Hepatic stellate cell (primary cell): ENCODE measurements around the gene SDR39U1.

Experiments
- DNase-seq: peaks from one replicate; pipeline ENCODE4 v3.0.0; 2011; ENCODE audit warnings: low spot score

SDR39U1 gene

GRCh38 chr14:24390701-24391468 is 51.7 kb downstream of the SDR39U1 start:
- DNase-seq: no peak
